K562 (cell line): ENCODE results near the gene ASCC3.

ENCODE experiments used
- EP300 ChIP-seq: IDR thresholded peaks from 2 replicates; pipeline ENCODE4 v1.6.1; 2012; ENCODE audit warnings: low read length, improper control_type of control experiment
- FOSL1 ChIP-seq: fragments of 200-800 bp; sonication (Bioruptor generic); conservative IDR thresholded peaks from 2 replicates; pipeline ENCODE4 v1.6.1; 2016; ENCODE audit warnings: missing genetic modification characterization, missing compliant biosample characterization
- HDAC6 ChIP-seq: IDR thresholded peaks from 2 replicates; pipeline ENCODE4 v1.6.1; 2012; ENCODE audit warnings: low read depth, mild to moderate bottlenecking, control low read depth, inconsistent platforms, low read length, moderate library complexity
- HMG20B ChIP-seq: fragments of 250-450 bp; sonication (Bioruptor Pico); IDR thresholded peaks from 2 replicates; pipeline ENCODE4 v1.5.0; 2021; ENCODE audit warnings: mild to moderate bottlenecking
- MAFG ChIP-seq: fragments of 450-650 bp; conservative IDR thresholded peaks from 2 replicates; pipeline ENCODE4 v1.6.1; 2016; ENCODE audit warnings: missing genetic modification characterization, missing compliant biosample characterization
- MTA3 ChIP-seq: fragments of 450-650 bp; formaldehyde crosslinking; IDR thresholded peaks from 2 replicates; pipeline ENCODE4 v1.6.1; 2017; ENCODE audit warnings: mild to moderate bottlenecking, borderline replicate concordance
- NONO ChIP-seq, 2 experiments: fragments of 200-400 bp in 1 of 2; fragments of 450-650 bp in 1 of 2; formaldehyde crosslinking in 1 of 2; IDR thresholded peaks; 2 replicates each; pipeline ENCODE4 v1.6.1; 2017; ENCODE audit warnings: low read depth in 2 of 2, mild to moderate bottlenecking in 2 of 2, moderate library complexity in 2 of 2, low read length in 1 of 2
- POLR2AphosphoS5 ChIP-seq: IDR thresholded peaks from 2 replicates; pipeline ENCODE4 v1.6.1; 2011; ENCODE audit warnings: mild to moderate bottlenecking, low read depth, low read length, moderate library complexity; ENCODE audit not compliant: control insufficient read depth, insufficient read depth
- SRF ChIP-seq, 2 experiments: fragments of 250-450, 450-650 bp in 1 of 2; sonication (Bioruptor Pico) in 1 of 2; sonication (generic) in 1 of 2; formaldehyde crosslinking; IDR thresholded peaks; 2 replicates each; pipeline versions ENCODE4 v1.5.0 to v1.5.1; 2020 to 2022; ENCODE audit warnings: mild to moderate bottlenecking in 1 of 2, missing genetic modification reagents in 1 of 2
- ZNF146 ChIP-seq: IDR thresholded peaks from one replicate; pipeline ENCODE4 v1.6.1; 2018; ENCODE audit warnings: missing compliant biosample characterization; ENCODE audit not compliant: unreplicated experiment
- ZNF561 ChIP-seq: fragments of 450-650 bp; formaldehyde crosslinking; conservative IDR thresholded peaks from 2 replicates; pipeline ENCODE4 v1.4.0; 2020; ENCODE audit warnings: mild to moderate bottlenecking, moderate library complexity
- ZNF644 ChIP-seq: fragments of 200-800 bp; sonication (Bioruptor generic); IDR thresholded peaks from 2 replicates; pipeline ENCODE4 v1.6.1; 2016; ENCODE audit warnings: low read depth, missing genetic modification characterization, missing compliant biosample characterization

DNA sequence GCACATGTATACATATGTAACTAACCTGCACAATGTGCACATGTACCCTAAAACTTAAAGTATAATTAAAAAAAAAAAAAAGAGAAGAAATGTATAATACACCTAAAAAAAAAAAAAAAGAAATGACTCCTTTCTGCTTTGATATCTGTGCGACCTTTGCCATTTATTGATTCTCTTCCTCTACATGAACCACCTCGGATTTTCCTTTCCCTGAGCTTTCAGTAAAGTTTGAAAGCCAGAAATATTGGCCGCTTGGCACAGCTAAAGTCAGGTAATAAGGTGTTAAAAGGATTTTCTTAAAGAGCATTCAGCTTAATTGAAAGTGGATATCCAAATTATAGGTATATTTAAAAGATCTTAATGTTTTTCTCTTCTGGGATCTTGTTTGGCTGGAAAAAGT lies 12.6 kb upstream of the ASCC3 start:
- no peak for TF ChIP-seq ZNF561 (CRISPR knock-in tag)
- no peak for TF ChIP-seq HMG20B (CRISPR knock-in tag)
- TF ChIP-seq SRF (CRISPR knock-in tag; IDR thresholded peaks at IDR 0.05) = no peak
- no peak for TF ChIP-seq MAFG
- TF ChIP-seq MTA3 = no peak
- TF ChIP-seq ZNF146 (CRISPR knock-in tag) = no peak
- TF ChIP-seq EP300 = no peak
- no peak for TF ChIP-seq NONO (IDR thresholded peaks at IDR 0.05; ENCODE audit: low read depth in 2 of 2, low read length in 1 of 2)
- no peak for TF ChIP-seq FOSL1 (tag)
- TF ChIP-seq POLR2AphosphoS5 = no peak
- no peak for TF ChIP-seq HDAC6
- no peak for TF ChIP-seq ZNF644 (tag)
